OCI-LY3 (cell line): ENCODE measurements around the gene UBA1.
"Not testable (repeated sequence)": the region's sequence is repeated elsewhere in the genome, so short reads cannot be mapped to it uniquely, and the experiment has no call there.

Source experiments
- H2AFZ ChIP-seq: fragments of 200-600, 300-600 bp; shearing (Covaris generic); 2 replicates; pipeline ENCODE4 v1.6.0; 2014; ENCODE audit warnings: antibody characterized with exemption, low read depth, low read length
- H3K27ac ChIP-seq: fragments of 200-600, 300-600 bp; sonication (generic); 2 replicates; pipeline ENCODE4 v1.5.1; 2014; ENCODE audit warnings: mild to moderate bottlenecking, low read length, moderate library complexity, mixed read lengths
- H3K27me3 ChIP-seq: fragments of 200-600, 300-600 bp; sonication (generic); 2 replicates; pipeline ENCODE4 v1.6.1; 2014; ENCODE audit warnings: low read depth, low read length, mixed read lengths
- H3K36me3 ChIP-seq: fragments of 200-600, 300-600 bp; sonication (generic); replicated peaks from 2 replicates; pipeline ENCODE3; 2014; ENCODE audit warnings: low read depth, low read length, mixed read lengths
- H3K4me1 ChIP-seq: fragments of 300-600, 200-600 bp; sonication (generic); 2 replicates; pipeline ENCODE4 v1.6.1; 2014; ENCODE audit warnings: low read length, mixed read lengths
- H3K4me2 ChIP-seq: fragments of 200-600, 300-600 bp; sonication (generic); 2 replicates; pipeline ENCODE4 v1.6.1; 2014; ENCODE audit warnings: low read length, mixed read lengths
- H3K4me3 ChIP-seq: fragments of 300-600, 200-600 bp; sonication (generic); 2 replicates; pipeline ENCODE4 v1.5.1; 2014; ENCODE audit warnings: antibody characterized with exemption, mild to moderate bottlenecking, low read length, moderate library complexity
- H3K79me2 ChIP-seq: fragments of 300-600, 200-600 bp; shearing (Covaris generic); 2 replicates; pipeline ENCODE4 v1.6.1; 2014; ENCODE audit warnings: mild to moderate bottlenecking, low read length, mixed read lengths
- H3K9ac ChIP-seq: fragments of 300-600, 200-600 bp; shearing (Covaris generic); 2 replicates; pipeline ENCODE4 v1.6.0; 2014; ENCODE audit warnings: mild to moderate bottlenecking, low read length, moderate library complexity
- H3K9me3 ChIP-seq: fragments of 200-600, 300-600 bp; shearing (Covaris generic); 2 replicates; pipeline ENCODE4 v1.6.1; 2014; ENCODE audit warnings: low read length, mixed read lengths; ENCODE audit not compliant: insufficient read depth
- H4K20me1 ChIP-seq: fragments of 200-600, 300-600 bp; sonication (generic); 2 replicates; pipeline ENCODE4 v1.6.1; 2016; ENCODE audit warnings: low read length, mixed read lengths; ENCODE audit not compliant: insufficient read depth
- CTCF ChIP-seq: fragments of 200-600, 300-600 bp; sonication (generic); IDR thresholded peaks from 2 replicates; pipeline ENCODE4 v1.5.1; 2014; ENCODE audit warnings: antibody characterized with exemption, low read length, low read depth
- EZH2phosphoT487 ChIP-seq: fragments of 200-600 bp; shearing (Covaris generic); IDR thresholded peaks from 2 replicates; pipeline ENCODE4 v1.6.1; 2018; ENCODE audit warnings: antibody characterized with exemption, mixed run types, low read depth

Gene UBA1

DNA sequence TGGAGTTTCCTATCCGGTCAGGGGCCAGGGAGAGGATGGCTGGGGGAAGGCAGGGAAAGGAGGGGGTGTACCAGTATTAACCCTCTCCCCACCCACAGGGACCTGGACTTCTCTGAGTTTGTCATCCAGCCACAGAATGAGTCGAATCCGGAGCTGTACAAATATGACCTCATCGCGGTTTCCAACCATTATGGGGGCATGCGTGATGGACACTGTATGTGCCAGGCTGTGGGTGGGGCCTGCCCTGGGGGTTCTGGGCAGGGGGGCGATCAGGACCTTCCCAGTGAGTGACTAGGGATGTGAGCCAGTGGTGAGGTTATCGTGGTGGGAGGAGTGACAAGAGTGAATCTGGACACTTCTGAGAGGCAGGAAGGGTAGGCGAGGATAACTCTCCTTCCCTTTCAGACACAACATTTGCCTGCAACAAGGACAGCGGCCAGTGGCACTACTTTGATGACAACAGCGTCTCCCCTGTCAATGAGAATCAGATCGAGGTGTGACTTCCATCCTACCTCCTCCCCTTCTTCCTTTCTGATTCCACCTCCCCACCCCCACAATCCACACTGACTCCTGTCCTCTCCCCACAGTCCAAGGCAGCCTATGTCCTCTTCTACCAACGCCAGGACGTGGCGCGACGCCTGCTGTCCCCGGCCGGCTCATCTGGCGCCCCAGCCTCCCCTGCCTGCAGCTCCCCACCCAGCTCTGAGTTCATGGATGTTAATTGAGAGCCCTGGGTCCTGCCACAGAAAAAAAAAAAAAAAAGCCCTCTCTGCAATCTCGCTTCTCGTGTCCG is 53.8 kb downstream of the UBA1 start:
- no peak for TF ChIP-seq CTCF
- TF ChIP-seq EZH2phosphoT487: no peak
- H3K9ac ChIP-seq: no peak overlapping the region
- H3K27me3 ChIP-seq: no peaks in the 10 kb centered on the region
- H2AFZ ChIP-seq: no peak overlapping the region
- no peak overlapping the region for H3K4me3 ChIP-seq
- no peak overlapping the region for H3K27ac ChIP-seq
- H3K9me3 ChIP-seq: no peaks in the 10 kb centered on the region
- H3K79me2 ChIP-seq: no peaks in the 10 kb centered on the region
- peaks cover 13% of the 10 kb centered on the region for H3K4me1 ChIP-seq
- no peaks in the 10 kb centered on the region for H4K20me1 ChIP-seq
- H3K36me3 ChIP-seq: peaks cover 6% of the 10 kb centered on the region
- H3K4me2 ChIP-seq: no peak overlapping the region

DNA sequence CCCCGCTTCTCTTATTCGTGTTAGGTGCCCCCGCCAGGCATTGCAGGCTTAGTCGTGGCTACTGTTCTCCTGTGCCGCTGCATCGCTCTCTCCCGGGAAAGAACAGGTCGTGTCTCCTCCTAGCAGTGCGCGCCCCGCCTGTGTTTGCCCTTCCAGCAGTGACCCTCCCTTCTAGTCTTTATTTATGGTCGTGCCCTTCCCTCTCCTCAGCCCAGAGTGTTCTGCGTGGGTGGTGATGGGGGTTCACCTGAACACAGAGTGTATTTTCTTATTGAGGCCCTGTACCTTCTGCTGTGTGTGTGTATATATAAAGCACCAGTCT is 54.3 kb downstream of the UBA1 start:
- Histone ChIP-seq H4K20me1 (no peaks in the 10 kb centered on the region), H3K27me3 (no peaks in the 10 kb centered on the region), H3K9me3 (no peaks in the 10 kb centered on the region), H3K79me2 (no peaks in the 10 kb centered on the region), H2AFZ (no peak overlapping the region), H3K4me2 (no peak overlapping the region), H3K4me3 (no peak overlapping the region), H3K27ac (no peak overlapping the region), H3K36me3 (peaks cover 6% of the 10 kb centered on the region), H3K4me1 (peaks cover 13% of the 10 kb centered on the region), H3K9ac (no peak overlapping the region)
- TF ChIP-seq CTCF: no peak

GRCh38 chrX:47248576-47248975 is 54.9 kb downstream of the UBA1 start:
- no peak overlapping the region for H3K9ac ChIP-seq
- no peaks in the 10 kb centered on the region for H3K9me3 ChIP-seq
- H3K36me3 ChIP-seq: peaks cover 6% of the 10 kb centered on the region
- H3K4me2 ChIP-seq: no peak overlapping the region
- H3K27ac ChIP-seq: no peak overlapping the region
- no peaks in the 10 kb centered on the region for H3K79me2 ChIP-seq
- H3K27me3 ChIP-seq: no peaks in the 10 kb centered on the region
- H4K20me1 ChIP-seq: no peaks in the 10 kb centered on the region
- no peak for TF ChIP-seq EZH2phosphoT487
- no peak for TF ChIP-seq CTCF
- H2AFZ ChIP-seq: no peak overlapping the region
- H3K4me3 ChIP-seq: no peak overlapping the region
- H3K4me1 ChIP-seq: peaks cover 13% of the 10 kb centered on the region

DNA sequence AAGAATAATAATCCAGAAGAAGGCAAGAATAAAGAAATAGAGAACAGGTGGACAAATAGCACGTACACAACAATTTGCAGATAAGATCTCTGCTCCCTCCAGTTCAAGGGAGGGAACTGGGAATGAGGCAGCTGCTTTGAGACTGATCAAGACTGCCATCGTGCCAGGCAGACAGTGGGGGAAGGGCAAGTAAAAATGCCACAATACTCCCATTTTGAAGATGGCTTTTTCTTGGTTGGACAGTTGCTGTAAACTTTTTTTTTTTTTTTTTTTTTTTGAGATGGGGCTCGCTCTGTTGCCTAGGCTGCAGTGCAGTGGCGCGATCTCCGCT is 56.4 kb downstream of the UBA1 start:
- Histone ChIP-seq H4K20me1 (no peaks in the 10 kb centered on the region), H3K4me3 (no peak overlapping the region), H3K9me3 (no peaks in the 10 kb centered on the region), H3K36me3 (peaks cover 3% of the 10 kb centered on the region), H3K4me1 (peaks cover 13% of the 10 kb centered on the region), H3K79me2 (no peaks in the 10 kb centered on the region), H3K9ac (no peak overlapping the region), H3K27ac (peak overlapping the region; percentile 55; the same call in 1 of the 2 replicates), H3K4me2 (no peak overlapping the region), H3K27me3 (no peaks in the 10 kb centered on the region), H2AFZ (no peak overlapping the region)
- TF ChIP-seq CTCF (no peak), EZH2phosphoT487 (no peak)

DNA sequence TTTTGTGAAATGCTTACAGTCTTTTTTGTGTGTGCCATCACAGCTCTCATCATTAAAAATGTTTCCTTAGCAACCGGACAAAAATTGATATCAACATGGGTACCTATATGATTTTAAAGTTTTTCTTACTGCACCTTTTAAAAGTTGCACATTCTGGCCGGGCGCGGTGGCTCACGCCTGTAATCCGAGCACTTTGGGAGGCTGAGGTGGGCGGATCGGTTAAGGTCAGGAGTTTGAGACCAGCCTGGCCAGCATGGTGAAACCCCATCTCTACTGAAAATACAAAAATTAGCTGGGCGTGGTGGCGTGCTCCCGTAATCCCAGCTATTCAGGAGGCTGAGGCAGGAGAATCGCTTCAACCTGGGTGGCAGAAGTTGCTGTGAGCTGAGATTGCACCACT is 64.0 kb downstream of the UBA1 start:
- H3K9ac ChIP-seq, H2AFZ ChIP-seq, H3K9me3 ChIP-seq, H3K4me1 ChIP-seq, H3K27me3 ChIP-seq, H3K4me3 ChIP-seq, H3K79me2 ChIP-seq, H3K36me3 ChIP-seq, H3K27ac ChIP-seq, H4K20me1 ChIP-seq, H3K4me2 ChIP-seq: not testable (repeated sequence)
